RWPE1 (cell line): Measurements from ENCODE around the gene IPP.
"Not testable (repeated sequence)": the region's sequence is repeated elsewhere in the genome, so short reads cannot be mapped to it uniquely, and the experiment has no call there.

Experiments
- CTCF ChIA-PET: fragments of 350-600 bp; sonication (Branson Sonifier 250); formaldehyde crosslinking; extraction: SDS; loops from one replicate; lab custom pipeline; 2021; lab: Yijun Ruan, JAX
- POLR2A ChIA-PET: fragments of 400-600 bp; formaldehyde crosslinking; extraction: SDS; loops from one replicate; lab custom pipeline; 2020; ENCODE audit warnings: antibody characterized with exemption; ENCODE audit not compliant: low non-redundant PET; lab: Yijun Ruan, JAX
- DNase-seq: peaks from one replicate; pipeline ENCODE4 v3.0.0; 2012; ENCODE audit warnings: low spot score
- H3K27ac ChIP-seq: fragments of 450-650 bp; 2 replicates; pipeline ENCODE4 v1.5.1; 2017
- CTCF ChIP-seq: fragments of 450-650 bp; conservative IDR thresholded peaks from 2 replicates; pipeline ENCODE4 v1.5.1; 2017; ENCODE audit warnings: low read depth, mild to moderate bottlenecking

The IPP gene

GRCh38 chr1:45765999-45766792, 15.7 kb upstream of the IPP start:
- POLR2A ChIA-PET, result no interaction called here
- DNase-seq, result no peak
- CTCF ChIA-PET, result no interaction called here
- no peak for TF ChIP-seq CTCF
- H3K27ac ChIP-seq, result no peak overlapping the region

- ChIA-PET CTCF (no interaction called here), POLR2A (no interaction called here)
- no peak for TF ChIP-seq CTCF
- no peak overlapping the region for H3K27ac ChIP-seq
- DNase-seq, result no peak
Measured at GRCh38 chr1:45762291-45762690, 11.8 kb upstream of the IPP start.

- POLR2A ChIA-PET, result no interaction called here
- TF ChIP-seq CTCF, result no peak
- no peak overlapping the region for H3K27ac ChIP-seq
- CTCF ChIA-PET, result no interaction called here
- no peak for DNase-seq
Measured at GRCh38 chr1:45755697-45756096, 5.2 kb upstream of the IPP start.

- no peak for DNase-seq
- H3K27ac ChIP-seq, result no peak overlapping the region
- TF ChIP-seq CTCF, result no peak
- ChIA-PET CTCF (interaction anchor here (0.6 to 0.7 kb wide), 2 partner anchors 18 to 323 kb away, joined by 4 to 8 read pairs; no protein-coding TSS in a partner anchor), POLR2A (no interaction called here)
Measured at GRCh38 chr1:45753248-45754037, 3.0 kb upstream of the IPP start.

GRCh38 chr1:45752441-45753052, 2.1 kb upstream of the IPP start:
- no peak for DNase-seq
- CTCF ChIA-PET, result no interaction called here
- no peak overlapping the region for H3K27ac ChIP-seq
- POLR2A ChIA-PET, result no interaction called here
- no peak for TF ChIP-seq CTCF

- no peak overlapping the region for H3K27ac ChIP-seq
- no peak for DNase-seq
- CTCF ChIA-PET, result no interaction called here
- POLR2A ChIA-PET, result no interaction called here
- no peak for TF ChIP-seq CTCF
Measured at GRCh38 chr1:45752014-45752413, 1.6 kb upstream of the IPP start.

- DNase-seq, CTCF ChIA-PET, POLR2A ChIA-PET: not testable (repeated sequence)
- H3K27ac ChIP-seq, result peak overlapping the region; percentile 90
Measured at GRCh38 chr1:45751039-45751838, 786 bp upstream of the IPP start.
